Karpas-422 (cell line): ENCODE results near the gene INO80. TPM values are rescaled to one million over a fixed set of nuclear protein-coding genes. Genes with fewer than 3 reads are reported as not detected.
A peak's percentile ranks its signal among the peaks of the same experiment; 100 is the strongest.

Experiments used
- DNase-seq: peaks from one replicate; pipeline ENCODE4 v3.0.0-alpha.2; 2015
- H2AFZ ChIP-seq: fragments of 200-600 bp; sonication (generic); 2 replicates; pipeline ENCODE4 v1.6.1; 2014; ENCODE audit warnings: antibody characterized with exemption, low read length, mixed read lengths
- H3K27ac ChIP-seq: fragments of 200-600 bp; sonication (generic); 2 replicates; pipeline ENCODE4 v1.5.1; 2014; ENCODE audit warnings: mild to moderate bottlenecking, low read length, moderate library complexity
- H3K27me3 ChIP-seq: fragments of 200-600 bp; sonication (generic); 2 replicates; pipeline ENCODE4 v1.6.1; 2014; ENCODE audit warnings: low read length, mixed read lengths
- H3K36me3 ChIP-seq: fragments of 200-600 bp; sonication (generic); 2 replicates; pipeline ENCODE4 v1.6.1; 2014; ENCODE audit warnings: low read length, mixed read lengths; ENCODE audit not compliant: insufficient read depth
- H3K4me1 ChIP-seq: fragments of 200-600 bp; sonication (generic); 2 replicates; pipeline ENCODE4 v1.6.1; 2014; ENCODE audit warnings: mild to moderate bottlenecking, low read length, mixed read lengths
- H3K4me2 ChIP-seq: fragments of 200-600 bp; sonication (generic); 2 replicates; pipeline ENCODE4 v1.6.1; 2014; ENCODE audit warnings: low read length, low read depth, mild to moderate bottlenecking; ENCODE audit not compliant: poor library complexity, severe bottlenecking
- H3K4me3 ChIP-seq: fragments of 200-600 bp; sonication (generic); 2 replicates; pipeline ENCODE4 v1.5.1; 2014; ENCODE audit warnings: mild to moderate bottlenecking, antibody characterized with exemption, low read length, mixed read lengths
- H3K79me2 ChIP-seq: fragments of 200-600 bp; sonication (generic); 2 replicates; pipeline ENCODE4 v1.6.1; 2014; ENCODE audit warnings: mild to moderate bottlenecking, low read length, mixed read lengths
- H3K9ac ChIP-seq: fragments of 200-600 bp; sonication (generic); 2 replicates; pipeline ENCODE4 v1.6.0; 2014; ENCODE audit warnings: low read length
- H3K9me2 ChIP-seq: fragments of 200-600 bp; sonication (generic), shearing (Covaris generic); replicated peaks from 2 replicates; pipeline ENCODE4 v1.6.0; 2014; ENCODE audit warnings: mild to moderate bottlenecking, low read length, moderate library complexity; ENCODE audit not compliant: insufficient read depth
- H3K9me3 ChIP-seq: fragments of 300-700, 200-600 bp; sonication (generic); 2 replicates; pipeline ENCODE4 v1.6.1; 2014; ENCODE audit warnings: low read length, mixed read lengths
- H4K20me1 ChIP-seq: fragments of 200-600 bp; sonication (generic); 2 replicates; pipeline ENCODE4 v1.6.1; 2014; ENCODE audit warnings: mild to moderate bottlenecking, antibody characterized with exemption, low read length, low read depth; ENCODE audit not compliant: insufficient read depth
- total RNA-seq: library from RNA; depleted of rRNA; stranded (reverse); fragments of >200 nt; shearing (Covaris generic); gene quantifications from 2 replicates; pipeline ENCODE4 v1.2.3, GENCODE V29; 2014; ENCODE audit warnings: low replicate concordance

The INO80 gene
- total RNA-seq, 1 experiment from 2014 or later: 20.3 TPM

GRCh38 chr15:40942337-40942854, 173.7 kb downstream of the INO80 start:
- no peak overlapping the region for H3K27ac ChIP-seq
- H2AFZ ChIP-seq: peak overlapping the region; percentile 92
- no peaks in the 10 kb centered on the region for H3K79me2 ChIP-seq
- no peaks in the 10 kb centered on the region for H3K9me3 ChIP-seq
- H3K4me2 ChIP-seq: peak overlapping the region; percentile 84
- no peaks in the 10 kb centered on the region for H4K20me1 ChIP-seq
- peak overlapping the region; percentile 70 for H3K4me3 ChIP-seq
- no peaks in the 10 kb centered on the region for H3K9me2 ChIP-seq
- no peaks in the 10 kb centered on the region for H3K36me3 ChIP-seq
- peak overlapping the region; percentile 76 for H3K9ac ChIP-seq
- H3K27me3 ChIP-seq: no peaks in the 10 kb centered on the region
- H3K4me1 ChIP-seq: peaks cover 27% of the 10 kb centered on the region
- no peak for DNase-seq

GRCh38 chr15:40941528-40942336, 174.3 kb downstream of the INO80 start:
- peak; percentile 89 for DNase-seq
- Histone ChIP-seq H3K4me3 (peak overlapping the region; percentile 70), H3K27ac (no peak overlapping the region), H3K9me2 (no peaks in the 10 kb centered on the region), H3K36me3 (no peaks in the 10 kb centered on the region), H2AFZ (peak overlapping the region; percentile 92), H3K27me3 (no peaks in the 10 kb centered on the region), H4K20me1 (no peaks in the 10 kb centered on the region), H3K9ac (peak overlapping the region; percentile 76), H3K79me2 (no peaks in the 10 kb centered on the region), H3K4me2 (peak overlapping the region; percentile 84), H3K9me3 (no peaks in the 10 kb centered on the region), H3K4me1 (peaks cover 34% of the 10 kb centered on the region)

GRCh38 chr15:40941068-40941527, 175.0 kb downstream of the INO80 start:
- Histone ChIP-seq H3K9me2 (no peaks in the 10 kb centered on the region), H3K9me3 (no peaks in the 10 kb centered on the region), H3K79me2 (no peaks in the 10 kb centered on the region), H3K4me3 (peak overlapping the region; percentile 70), H2AFZ (peak overlapping the region; percentile 59; the same call in 1 of the 2 replicates), H4K20me1 (no peaks in the 10 kb centered on the region), H3K36me3 (no peaks in the 10 kb centered on the region), H3K27me3 (no peaks in the 10 kb centered on the region), H3K27ac (no peak overlapping the region), H3K4me1 (peaks cover 37% of the 10 kb centered on the region), H3K9ac (peak overlapping the region; percentile 76), H3K4me2 (peak overlapping the region; percentile 84)
- no peak for DNase-seq

- Histone ChIP-seq H3K4me2 (no peak overlapping the region), H3K9ac (no peak overlapping the region), H3K4me1 (peaks cover 37% of the 10 kb centered on the region), H4K20me1 (no peaks in the 10 kb centered on the region), H3K79me2 (no peaks in the 10 kb centered on the region), H3K9me2 (no peaks in the 10 kb centered on the region), H3K36me3 (no peaks in the 10 kb centered on the region), H3K27me3 (no peaks in the 10 kb centered on the region), H3K27ac (no peak overlapping the region), H2AFZ (no peak overlapping the region), H3K9me3 (no peaks in the 10 kb centered on the region), H3K4me3 (no peak overlapping the region)
- DNase-seq: no peak
Observed at GRCh38 chr15:40940296-40940801, 175.7 kb downstream of the INO80 start.

- Histone ChIP-seq H2AFZ (no peak overlapping the region), H3K4me1 (peaks cover 37% of the 10 kb centered on the region), H3K9ac (no peak overlapping the region), H3K36me3 (no peaks in the 10 kb centered on the region), H3K9me2 (no peaks in the 10 kb centered on the region), H3K4me3 (no peak overlapping the region), H3K4me2 (no peak overlapping the region), H3K9me3 (no peaks in the 10 kb centered on the region), H3K27me3 (no peaks in the 10 kb centered on the region), H3K27ac (no peak overlapping the region), H3K79me2 (no peaks in the 10 kb centered on the region), H4K20me1 (no peaks in the 10 kb centered on the region)
- no peak for DNase-seq
Observed at GRCh38 chr15:40938536-40938870, 177.6 kb downstream of the INO80 start.

- Histone ChIP-seq H3K4me3 (peak overlapping the region; percentile 42; the same call in 1 of the 2 replicates), H3K4me1 (peaks cover 37% of the 10 kb centered on the region), H3K9me2 (no peaks in the 10 kb centered on the region), H4K20me1 (no peaks in the 10 kb centered on the region), H3K79me2 (no peaks in the 10 kb centered on the region), H3K27ac (no peak overlapping the region), H3K9ac (peak overlapping the region; percentile 55), H3K36me3 (no peaks in the 10 kb centered on the region), H2AFZ (peak overlapping the region; percentile 37), H3K27me3 (no peaks in the 10 kb centered on the region), H3K4me2 (peak overlapping the region; percentile 51), H3K9me3 (no peaks in the 10 kb centered on the region)
- DNase-seq: peak; percentile 64
Observed at GRCh38 chr15:40937762-40938535, 178.1 kb downstream of the INO80 start.

- Histone ChIP-seq H3K9ac (peak overlapping the region; percentile 55), H3K9me2 (no peaks in the 10 kb centered on the region), H3K9me3 (no peaks in the 10 kb centered on the region), H2AFZ (peak overlapping the region; percentile 37), H3K79me2 (no peaks in the 10 kb centered on the region), H3K27me3 (no peaks in the 10 kb centered on the region), H3K4me1 (peaks cover 30% of the 10 kb centered on the region), H3K4me3 (peak overlapping the region; percentile 42; the same call in 1 of the 2 replicates), H3K27ac (no peak overlapping the region), H3K4me2 (peak overlapping the region; percentile 51), H4K20me1 (no peaks in the 10 kb centered on the region), H3K36me3 (no peaks in the 10 kb centered on the region)
- DNase-seq: peak; percentile 88
Observed at GRCh38 chr15:40936709-40937666, 179.1 kb downstream of the INO80 start.
